ENCODE data around the gene TOP1.

TOP1 gene

DNA sequence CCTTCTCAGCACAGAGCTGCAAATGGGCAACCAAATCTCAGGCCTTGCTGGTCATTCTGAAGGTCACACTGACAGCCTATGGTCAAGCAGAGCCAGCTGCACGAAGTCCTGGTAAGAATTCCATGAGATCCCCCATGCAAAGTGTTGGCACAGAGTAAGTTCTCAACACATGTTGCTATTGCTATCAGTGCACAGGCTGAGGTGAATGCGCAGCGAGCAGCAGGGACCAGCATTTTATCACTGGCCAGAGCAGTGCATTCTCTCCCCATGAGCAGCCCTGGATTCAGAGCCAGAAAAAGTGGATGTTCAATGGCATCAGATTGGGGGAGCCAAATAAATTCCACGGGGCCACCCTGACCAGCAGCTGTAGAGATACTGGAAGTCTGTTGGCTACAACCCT lies 44.1 kb upstream of the TOP1 start:
- H3K9me2 ChIP-seq (replicated peaks; ENCODE audit: insufficient read depth, low read length), result no peaks in the 10 kb centered on the region
- TF ChIP-seq EZH2phosphoT487 (IDR thresholded peaks at IDR 0.05; ENCODE audit: low read length), result no peak
- TF ChIP-seq EZH2 (optimal IDR thresholded peaks at IDR 0.05; ENCODE audit: low read depth, low read length), result no peak
- TF ChIP-seq, protein P1, sequence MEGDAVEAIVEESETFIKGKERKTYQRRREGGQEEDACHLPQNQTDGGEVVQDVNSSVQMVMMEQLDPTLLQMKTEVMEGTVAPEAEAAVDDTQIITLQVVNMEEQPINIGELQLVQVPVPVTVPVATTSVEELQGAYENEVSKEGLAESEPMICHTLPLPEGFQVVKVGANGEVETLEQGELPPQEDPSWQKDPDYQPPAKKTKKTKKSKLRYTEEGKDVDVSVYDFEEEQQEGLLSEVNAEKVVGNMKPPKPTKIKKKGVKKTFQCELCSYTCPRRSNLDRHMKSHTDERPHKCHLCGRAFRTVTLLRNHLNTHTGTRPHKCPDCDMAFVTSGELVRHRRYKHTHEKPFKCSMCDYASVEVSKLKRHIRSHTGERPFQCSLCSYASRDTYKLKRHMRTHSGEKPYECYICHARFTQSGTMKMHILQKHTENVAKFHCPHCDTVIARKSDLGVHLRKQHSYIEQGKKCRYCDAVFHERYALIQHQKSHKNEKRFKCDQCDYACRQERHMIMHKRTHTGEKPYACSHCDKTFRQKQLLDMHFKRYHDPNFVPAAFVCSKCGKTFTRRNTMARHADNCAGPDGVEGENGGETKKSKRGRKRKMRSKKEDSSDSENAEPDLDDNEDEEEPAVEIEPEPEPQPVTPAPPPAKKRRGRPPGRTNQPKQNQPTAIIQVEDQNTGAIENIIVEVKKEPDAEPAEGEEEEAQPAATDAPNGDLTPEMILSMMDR (IDR thresholded peaks at IDR 0.05; ENCODE audit: low read length), result no peak
- H3K4me3 ChIP-seq (ENCODE audit: low read length), result no peak overlapping the region
- H3K27me3 ChIP-seq (replicated peaks; ENCODE audit: insufficient read depth, low read length), result no peaks in the 10 kb centered on the region
- DNase-seq, result no peak
- no peaks in the 10 kb centered on the region for H3K79me2 ChIP-seq (ENCODE audit: low read length)
- no peak overlapping the region for H3K9ac ChIP-seq (ENCODE audit: low read length)
- H3K4me2 ChIP-seq (ENCODE audit: low read depth, low read length), result no peak overlapping the region
- H3K27ac ChIP-seq (ENCODE audit: low read length), result no peak overlapping the region
- H3K4me1 ChIP-seq (ENCODE audit: low read length), result peaks cover 43% of the 10 kb centered on the region
- no peak overlapping the region for H2AFZ ChIP-seq (ENCODE audit: low read length)
- H4K20me1 ChIP-seq (ENCODE audit: insufficient read depth, low read length), result no peaks in the 10 kb centered on the region
- H3K9me3 ChIP-seq (replicated peaks; ENCODE audit: insufficient read depth, low read length), result no peaks in the 10 kb centered on the region
- no peaks in the 10 kb centered on the region for H3K36me3 ChIP-seq (replicated peaks; ENCODE audit: insufficient read depth, low read length)
- H3F3A ChIP-seq (ENCODE audit: insufficient read depth, low read length), result peaks cover 30% of the 10 kb centered on the region

DNA sequence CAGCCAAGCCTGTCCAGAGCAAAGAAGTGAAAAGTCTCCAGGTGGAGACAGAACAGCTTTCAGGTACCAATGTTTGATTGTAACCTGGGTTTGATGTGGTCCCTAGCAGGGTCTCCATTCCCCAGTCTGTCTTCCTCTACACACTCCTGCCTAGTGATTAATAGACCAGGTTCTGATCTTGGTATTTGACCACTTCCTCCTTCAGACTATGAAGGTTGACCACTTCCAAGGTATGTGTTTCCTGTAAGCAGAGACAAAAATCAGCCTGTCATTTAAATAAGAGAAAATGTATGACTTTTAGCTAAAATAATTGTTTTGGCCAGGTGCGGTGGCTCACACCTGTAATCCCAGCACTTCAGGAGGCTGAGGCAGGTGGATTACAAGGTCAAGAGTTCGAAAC lies 41.8 kb upstream of the TOP1 start:
- no peaks in the 10 kb centered on the region for H3K27me3 ChIP-seq (replicated peaks; ENCODE audit: insufficient read depth, low read length)
- peaks cover 38% of the 10 kb centered on the region for H3F3A ChIP-seq (ENCODE audit: insufficient read depth, low read length)
- peak overlapping the region; percentile 42; the same call in 1 of the 2 replicates for H3K27ac ChIP-seq (ENCODE audit: low read length)
- no peaks in the 10 kb centered on the region for H3K9me3 ChIP-seq (replicated peaks; ENCODE audit: insufficient read depth, low read length)
- H3K4me3 ChIP-seq (ENCODE audit: low read length), result no peak overlapping the region
- H3K9ac ChIP-seq (ENCODE audit: low read length), result no peak overlapping the region
- H3K79me2 ChIP-seq (ENCODE audit: low read length), result no peaks in the 10 kb centered on the region
- TF ChIP-seq EZH2phosphoT487 (IDR thresholded peaks at IDR 0.05; ENCODE audit: low read length), result no peak
- H3K4me2 ChIP-seq (ENCODE audit: low read depth, low read length), result peak overlapping the region; percentile 51; the same call in 1 of the 2 replicates
- no peaks in the 10 kb centered on the region for H4K20me1 ChIP-seq (ENCODE audit: insufficient read depth, low read length)
- H3K36me3 ChIP-seq (replicated peaks; ENCODE audit: insufficient read depth, low read length), result no peaks in the 10 kb centered on the region
- no peaks in the 10 kb centered on the region for H3K9me2 ChIP-seq (replicated peaks; ENCODE audit: insufficient read depth, low read length)
- peak; percentile 92 for DNase-seq
- H3K4me1 ChIP-seq (ENCODE audit: low read length), result peaks cover 36% of the 10 kb centered on the region
- no peak overlapping the region for H2AFZ ChIP-seq (ENCODE audit: low read length)

DNA sequence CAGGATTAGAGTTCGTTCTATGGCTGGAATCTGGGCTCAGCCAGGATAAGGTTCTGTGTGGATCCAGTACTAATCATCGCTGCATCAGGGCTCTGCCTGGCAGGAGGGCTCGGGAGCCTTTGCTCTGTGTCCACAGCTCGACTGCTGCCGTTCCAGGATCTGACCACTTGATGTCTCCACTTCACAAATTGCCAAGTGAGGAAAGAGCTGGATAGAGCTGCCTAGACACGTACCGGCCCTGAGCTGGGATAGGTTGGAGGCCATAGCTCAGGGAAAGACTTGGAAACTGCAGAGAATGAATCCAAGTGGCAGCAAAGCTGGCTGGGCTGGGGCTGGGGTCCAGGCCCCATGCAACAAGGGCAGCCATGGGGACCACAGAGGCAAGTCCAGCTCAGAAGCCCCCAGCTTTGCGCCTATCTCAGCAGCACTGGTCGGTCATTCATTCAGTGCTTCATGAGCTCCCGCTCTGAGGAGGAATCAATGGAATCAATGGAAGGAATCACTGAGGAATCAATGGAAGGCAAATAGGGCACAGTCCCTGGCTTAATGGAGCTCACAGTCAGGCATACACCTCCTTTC lies 38.0 kb upstream of the TOP1 start:
- TF ChIP-seq, protein P1 (IDR thresholded peaks at IDR 0.05; ENCODE audit: low read length), result peak; percentile 88
- no peak for TF ChIP-seq EZH2phosphoT487 (IDR thresholded peaks at IDR 0.05; ENCODE audit: low read length)
- no peak for TF ChIP-seq EZH2 (optimal IDR thresholded peaks at IDR 0.05; ENCODE audit: low read depth, low read length)
- H3K27ac ChIP-seq (ENCODE audit: low read length), result peak overlapping the region; percentile 72; the same call in 1 of the 2 replicates
- peaks cover 32% of the 10 kb centered on the region for H3K4me1 ChIP-seq (ENCODE audit: low read length)

More for the DNA sequence above, 38.0 kb upstream of the TOP1 start:
- no peaks in the 10 kb centered on the region for H3K9me3 ChIP-seq (replicated peaks; ENCODE audit: insufficient read depth, low read length)
- DNase-seq, result peak; percentile 84
- H2AFZ ChIP-seq (ENCODE audit: low read length), result peak overlapping the region; percentile 60
- peak overlapping the region; percentile 17; the same call in 1 of the 2 replicates for H3K9ac ChIP-seq (ENCODE audit: low read length)
- H4K20me1 ChIP-seq (ENCODE audit: insufficient read depth, low read length), result no peaks in the 10 kb centered on the region
- 0 out of 2 replicates have a peak overlapping the region, but pooled peaks have one; percentile 5 for H3K4me3 ChIP-seq (ENCODE audit: low read length)
- peak overlapping the region; percentile 61 for H3K4me2 ChIP-seq (ENCODE audit: low read depth, low read length)
- H3K9me2 ChIP-seq (replicated peaks; ENCODE audit: insufficient read depth, low read length), result no peaks in the 10 kb centered on the region
- peaks cover 33% of the 10 kb centered on the region for H3F3A ChIP-seq (ENCODE audit: insufficient read depth, low read length)
- H3K27me3 ChIP-seq (replicated peaks; ENCODE audit: insufficient read depth, low read length), result no peaks in the 10 kb centered on the region
- no peaks in the 10 kb centered on the region for H3K79me2 ChIP-seq (ENCODE audit: low read length)
- no peaks in the 10 kb centered on the region for H3K36me3 ChIP-seq (replicated peaks; ENCODE audit: insufficient read depth, low read length)
